Measurements from ENCODE around the gene NEURL4. TPM values are rescaled to one million over a fixed set of nuclear protein-coding genes. Genes with fewer than 3 reads are reported as not detected.
"Not testable (repeated sequence)": the region's sequence is repeated elsewhere in the genome, so short reads cannot be mapped to it uniquely, and the experiment has no call there.

The NEURL4 gene
- total RNA-seq, 2 donors from 2014 or later = 24.4 to 45.3 TPM

GRCh38 chr17:7367918-7368598 is 38.9 kb upstream of the NEURL4 start:
- no peaks in the 10 kb centered on the region for H3K4me1 ChIP-seq (ENCODE audit: control insufficient read depth in 1 of 2, low read depth in 2 of 2)
- TF ChIP-seq, protein P1, sequence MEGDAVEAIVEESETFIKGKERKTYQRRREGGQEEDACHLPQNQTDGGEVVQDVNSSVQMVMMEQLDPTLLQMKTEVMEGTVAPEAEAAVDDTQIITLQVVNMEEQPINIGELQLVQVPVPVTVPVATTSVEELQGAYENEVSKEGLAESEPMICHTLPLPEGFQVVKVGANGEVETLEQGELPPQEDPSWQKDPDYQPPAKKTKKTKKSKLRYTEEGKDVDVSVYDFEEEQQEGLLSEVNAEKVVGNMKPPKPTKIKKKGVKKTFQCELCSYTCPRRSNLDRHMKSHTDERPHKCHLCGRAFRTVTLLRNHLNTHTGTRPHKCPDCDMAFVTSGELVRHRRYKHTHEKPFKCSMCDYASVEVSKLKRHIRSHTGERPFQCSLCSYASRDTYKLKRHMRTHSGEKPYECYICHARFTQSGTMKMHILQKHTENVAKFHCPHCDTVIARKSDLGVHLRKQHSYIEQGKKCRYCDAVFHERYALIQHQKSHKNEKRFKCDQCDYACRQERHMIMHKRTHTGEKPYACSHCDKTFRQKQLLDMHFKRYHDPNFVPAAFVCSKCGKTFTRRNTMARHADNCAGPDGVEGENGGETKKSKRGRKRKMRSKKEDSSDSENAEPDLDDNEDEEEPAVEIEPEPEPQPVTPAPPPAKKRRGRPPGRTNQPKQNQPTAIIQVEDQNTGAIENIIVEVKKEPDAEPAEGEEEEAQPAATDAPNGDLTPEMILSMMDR (IDR thresholded peaks at IDR 0.05) = no peak
- H3K4me3 ChIP-seq = no peak overlapping the region
- DNase-seq (ENCODE audit: low spot score) (no peak), ATAC-seq (ENCODE audit: insufficient number of reproducible peaks, low FRiP score, low read depth) (no peak)
- H3K27me3 ChIP-seq (replicated peaks; ENCODE audit: insufficient read depth) = no peaks in the 10 kb centered on the region
- no peaks in the 10 kb centered on the region for H3K36me3 ChIP-seq
- H3K27ac ChIP-seq = no peak overlapping the region
- no peaks in the 10 kb centered on the region for H3K9me3 ChIP-seq

DNA sequence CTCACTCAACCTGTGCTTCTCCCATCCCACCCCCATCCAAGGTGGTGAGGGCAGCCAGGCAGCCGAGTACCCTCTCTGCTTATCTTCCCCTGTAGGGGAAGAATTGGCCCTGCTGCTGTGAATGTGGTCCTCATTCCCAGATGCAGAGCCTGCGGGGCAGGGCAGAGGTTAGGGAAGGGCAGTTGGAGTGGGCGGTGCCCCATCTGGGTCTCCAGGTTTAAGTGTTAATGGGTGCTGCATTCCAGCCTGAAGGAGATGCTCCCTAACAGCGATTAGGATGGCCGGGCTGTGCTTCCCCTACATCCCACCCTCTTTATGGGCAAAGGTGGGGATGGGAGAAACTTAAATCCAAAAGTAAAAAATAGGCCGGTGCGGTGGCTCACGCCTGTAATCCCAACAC is 37.9 kb upstream of the NEURL4 start:
- no peak for DNase-seq (ENCODE audit: low spot score)
- Histone ChIP-seq H3K27me3 (replicated peaks; ENCODE audit: insufficient read depth) (no peaks in the 10 kb centered on the region), H3K36me3 (no peaks in the 10 kb centered on the region), H3K27ac (no peak overlapping the region), H3K9me3 (no peaks in the 10 kb centered on the region), H3K4me3 (no peak overlapping the region), H3K4me1 (ENCODE audit: control insufficient read depth in 1 of 2, low read depth in 2 of 2) (no peaks in the 10 kb centered on the region)
- TF ChIP-seq, protein P1 (IDR thresholded peaks at IDR 0.05) = no peak
- no peak for ATAC-seq (ENCODE audit: insufficient number of reproducible peaks, low FRiP score, low read depth)

GRCh38 chr17:7365963-7366362 is 36.8 kb upstream of the NEURL4 start:
- ATAC-seq (ENCODE audit: insufficient number of reproducible peaks, low FRiP score, low read depth); DNase-seq (ENCODE audit: low spot score); H3K4me3 ChIP-seq; H3K9me3 ChIP-seq; H3K27ac ChIP-seq; H3K4me1 ChIP-seq (ENCODE audit: control insufficient read depth in 1 of 2, low read depth in 2 of 2); H3K27me3 ChIP-seq (replicated peaks; ENCODE audit: insufficient read depth); H3K36me3 ChIP-seq: not testable (repeated sequence)

DNA sequence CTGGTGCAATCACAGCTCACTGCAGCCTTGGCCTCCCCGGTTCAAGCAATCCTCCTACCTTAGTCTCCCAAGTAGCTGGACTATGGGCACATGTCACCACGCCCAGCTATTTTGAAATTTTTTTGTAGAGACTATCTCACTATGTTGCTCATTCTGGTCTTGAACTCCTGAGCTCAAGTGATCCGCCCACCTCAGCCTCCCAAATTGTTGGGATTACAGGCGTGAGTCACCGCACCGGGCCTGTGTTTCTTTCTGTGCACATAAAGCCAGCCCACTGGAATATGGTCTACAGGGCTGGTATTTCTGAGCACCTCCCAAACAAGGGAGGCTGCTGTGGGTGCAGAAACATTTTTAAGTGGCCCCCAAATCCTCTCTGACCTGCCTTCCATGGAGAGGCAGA is 34.2 kb upstream of the NEURL4 start:
- H3K27ac ChIP-seq = no peak overlapping the region
- H3K4me1 ChIP-seq (ENCODE audit: control insufficient read depth in 1 of 2, low read depth in 2 of 2) = no peaks in the 10 kb centered on the region
- TF ChIP-seq, protein P1 (IDR thresholded peaks at IDR 0.05) = no peak
- DNase-seq (ENCODE audit: low spot score) (no peak), ATAC-seq (ENCODE audit: insufficient number of reproducible peaks, low FRiP score, low read depth) (no peak)
- H3K9me3 ChIP-seq = no peaks in the 10 kb centered on the region
- no peak overlapping the region for H3K4me3 ChIP-seq
- no peaks in the 10 kb centered on the region for H3K36me3 ChIP-seq
- H3K27me3 ChIP-seq (replicated peaks; ENCODE audit: insufficient read depth) = no peaks in the 10 kb centered on the region

DNA sequence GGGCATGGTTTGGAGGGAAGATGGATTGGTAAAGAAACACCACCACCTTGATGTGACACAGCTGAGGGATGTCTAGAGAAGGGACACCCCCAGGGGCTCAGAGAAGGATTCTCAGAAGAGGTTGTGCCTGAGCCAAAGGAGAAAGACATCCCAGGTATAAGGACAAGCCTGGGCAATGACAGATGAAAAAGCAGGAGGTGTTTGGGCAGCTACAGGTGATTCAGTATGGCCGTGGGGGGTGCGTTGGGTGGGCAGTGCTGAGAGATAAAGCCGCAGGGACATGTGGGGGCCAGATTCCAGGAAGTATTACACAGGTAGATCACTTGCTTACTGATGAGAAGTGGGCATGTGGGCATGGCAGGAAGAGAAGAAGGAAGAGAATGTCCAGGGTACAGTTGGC is 32.8 kb upstream of the NEURL4 start:
- DNase-seq (ENCODE audit: low spot score) (no peak), ATAC-seq (ENCODE audit: insufficient number of reproducible peaks, low FRiP score, low read depth) (no peak)
- Histone ChIP-seq H3K27me3 (replicated peaks; ENCODE audit: insufficient read depth) (no peaks in the 10 kb centered on the region), H3K4me1 (ENCODE audit: control insufficient read depth in 1 of 2, low read depth in 2 of 2) (no peaks in the 10 kb centered on the region), H3K27ac (no peak overlapping the region), H3K4me3 (no peak overlapping the region), H3K9me3 (no peaks in the 10 kb centered on the region), H3K36me3 (no peaks in the 10 kb centered on the region)
- TF ChIP-seq, protein P1 (IDR thresholded peaks at IDR 0.05) = no peak

DNA sequence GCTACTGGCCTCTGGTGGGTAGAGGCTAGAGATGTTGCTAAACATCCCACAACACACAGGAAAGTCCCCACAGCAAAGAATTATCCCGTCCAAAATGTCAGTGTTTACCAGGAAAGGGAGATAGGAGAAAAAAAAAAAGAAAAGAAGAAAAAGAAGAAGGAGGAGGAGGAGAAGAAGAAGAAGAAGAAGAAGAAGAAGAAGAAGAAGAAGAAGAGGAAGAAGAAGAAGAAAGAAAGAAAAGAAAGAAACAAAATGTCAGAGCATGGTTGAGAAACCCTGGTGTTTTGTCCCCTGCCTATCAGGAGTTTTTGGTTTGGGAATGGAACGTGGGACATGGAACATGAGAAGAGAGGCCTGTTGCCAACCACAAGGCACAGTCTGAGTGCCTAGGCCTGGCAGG is 28.2 kb upstream of the NEURL4 start:
- H3K4me1 ChIP-seq (ENCODE audit: control insufficient read depth in 1 of 2, low read depth in 2 of 2) = peaks cover 16 to 29% of the 10 kb centered on the region in 2 donors
- no peaks in the 10 kb centered on the region for H3K36me3 ChIP-seq
- no peak overlapping the region for H3K4me3 ChIP-seq
- H3K9me3 ChIP-seq = no peaks in the 10 kb centered on the region
- H3K27me3 ChIP-seq (replicated peaks; ENCODE audit: insufficient read depth) = no peaks in the 10 kb centered on the region
- TF ChIP-seq, protein P1 (IDR thresholded peaks at IDR 0.05) = no peak
- DNase-seq (ENCODE audit: low spot score) (no peak), ATAC-seq (ENCODE audit: insufficient number of reproducible peaks, low FRiP score, low read depth) (no peak)
- H3K27ac ChIP-seq = no peak overlapping the region

Data from thoracic aorta (tissue), 2 donors.